HEK293T (cell line): ENCODE measurements around the gene RAB6B.

Experiments
- CTCF ChIA-PET: fragments of 350-600 bp; formaldehyde crosslinking; extraction: SDS; loops from one replicate; lab custom pipeline; 2021; ENCODE audit warnings: antibody characterized with exemption, inconsistent platforms; lab: Yijun Ruan, JAX
- POLR2A ChIA-PET: fragments of 350-600 bp; formaldehyde crosslinking; extraction: SDS; loops from one replicate; lab custom pipeline; 2020; ENCODE audit warnings: antibody characterized with exemption, inconsistent platforms; lab: Yijun Ruan, JAX
- DNase-seq: peaks from one replicate; pipeline ENCODE4 v3.0.0; 2012; ENCODE audit warnings: mixed read lengths; ENCODE audit errors: extremely low spot score
- ARNT ChIP-seq: fragments of 450-650 bp; IDR thresholded peaks from 2 replicates; pipeline ENCODE4 v1.6.1; 2017; ENCODE audit warnings: mild to moderate bottlenecking
- BHLHE40 ChIP-seq: fragments of 450-650 bp; IDR thresholded peaks from 2 replicates; pipeline ENCODE4 v1.6.1; 2016; ENCODE audit warnings: mild to moderate bottlenecking, moderate library complexity, borderline replicate concordance
- CTBP1 ChIP-seq: fragments of 450-650 bp; IDR thresholded peaks from 2 replicates; pipeline ENCODE4 v1.6.1; 2016; ENCODE audit warnings: borderline replicate concordance
- ELF4 ChIP-seq: fragments of 450-650 bp; IDR thresholded peaks from 2 replicates; pipeline ENCODE4 v1.6.1; 2017; ENCODE audit warnings: antibody characterized with exemption
- FOXA1 ChIP-seq: fragments of 450-650 bp; IDR thresholded peaks from 2 replicates; pipeline ENCODE4 v1.6.1; 2016; ENCODE audit warnings: mild to moderate bottlenecking
- FOXK2 ChIP-seq: fragments of 450-650 bp; IDR thresholded peaks from 2 replicates; pipeline ENCODE4 v1.6.1; 2016; ENCODE audit warnings: mild to moderate bottlenecking
- FOXM1 ChIP-seq: fragments of 450-650 bp; IDR thresholded peaks from 2 replicates; pipeline ENCODE4 v1.6.1; 2017; ENCODE audit warnings: mild to moderate bottlenecking, borderline replicate concordance
- HDGF ChIP-seq: fragments of 450-650 bp; IDR thresholded peaks from 2 replicates; pipeline ENCODE4 v1.6.1; 2017; ENCODE audit warnings: antibody characterized with exemption, borderline replicate concordance
- L3MBTL2 ChIP-seq: fragments of 450-650 bp; conservative IDR thresholded peaks from 2 replicates; pipeline ENCODE4 v1.6.1; 2016; ENCODE audit warnings: mild to moderate bottlenecking
- LEF1 ChIP-seq: fragments of 450-650 bp; IDR thresholded peaks from 2 replicates; pipeline ENCODE4 v1.6.1; 2017; ENCODE audit warnings: mild to moderate bottlenecking, borderline replicate concordance
- NFRKB ChIP-seq: fragments of 450-650 bp; IDR thresholded peaks from 2 replicates; pipeline ENCODE4 v1.6.1; 2016; ENCODE audit warnings: mild to moderate bottlenecking, moderate library complexity
- SP1 ChIP-seq: fragments of 450-650 bp; IDR thresholded peaks from 2 replicates; pipeline ENCODE4 v1.6.1; 2017
- SUZ12 ChIP-seq: fragments of 450-650 bp; IDR thresholded peaks from 2 replicates; pipeline ENCODE4 v1.6.1; 2016; ENCODE audit warnings: mild to moderate bottlenecking
- TARDBP ChIP-seq: fragments of 450-650 bp; IDR thresholded peaks from 2 replicates; pipeline ENCODE4 v1.6.1; 2016
- ZNF384 ChIP-seq: fragments of 450-650 bp; IDR thresholded peaks from 2 replicates; pipeline ENCODE4 v1.6.1; 2016
- TF ChIP-seq, protein P1 (sequence below): fragments of 450-650 bp; IDR thresholded peaks from 2 replicates; pipeline ENCODE4 v1.6.1; 2016

RAB6B gene

DNA sequence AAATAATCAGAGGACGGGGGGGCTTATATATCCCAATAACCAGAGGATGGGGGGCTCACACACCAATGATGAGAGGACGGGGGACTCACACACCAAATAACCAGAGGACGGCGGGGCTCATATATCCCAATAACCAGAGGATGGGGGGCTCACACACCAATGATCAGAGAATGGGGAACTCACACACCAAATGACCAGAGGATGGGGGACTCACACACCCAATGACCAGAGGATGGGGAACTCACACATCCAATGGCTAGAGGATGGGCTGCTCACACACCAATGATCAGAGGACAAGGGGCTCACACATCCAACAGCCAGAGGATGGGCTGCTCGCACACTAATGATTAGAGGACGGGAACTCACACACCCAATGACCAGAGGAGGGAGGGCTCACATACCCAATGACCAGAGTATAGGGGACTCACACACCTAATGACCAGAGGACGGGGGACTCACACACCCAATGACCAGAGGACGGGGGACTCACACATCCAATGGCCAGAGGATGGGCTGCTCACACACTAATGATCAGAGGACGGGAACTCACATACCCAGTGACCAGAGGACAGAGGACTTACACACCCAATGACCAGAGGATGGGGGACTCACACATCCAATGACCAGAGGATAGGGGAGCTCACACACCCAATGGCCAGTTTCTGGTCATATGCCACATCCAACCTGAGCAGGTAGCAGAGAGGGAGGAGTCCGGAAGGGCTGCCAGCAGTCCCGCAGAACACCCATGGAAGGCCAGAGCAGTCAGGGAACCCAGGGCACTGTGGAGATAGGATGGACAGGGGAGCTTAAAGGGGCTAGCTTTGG lies 10.6 kb downstream of the RAB6B start:
- ChIA-PET POLR2A (no interaction called here), CTCF (no interaction called here)
- no peak for TF ChIP-seq CTBP1
- TF ChIP-seq L3MBTL2 = no peak
- TF ChIP-seq TARDBP = no peak
- TF ChIP-seq FOXA1 = no peak
- no peak for TF ChIP-seq SUZ12
- no peak for TF ChIP-seq BHLHE40
- no peak for TF ChIP-seq FOXK2
- TF ChIP-seq LEF1 = no peak
- TF ChIP-seq ARNT = no peak

DNA sequence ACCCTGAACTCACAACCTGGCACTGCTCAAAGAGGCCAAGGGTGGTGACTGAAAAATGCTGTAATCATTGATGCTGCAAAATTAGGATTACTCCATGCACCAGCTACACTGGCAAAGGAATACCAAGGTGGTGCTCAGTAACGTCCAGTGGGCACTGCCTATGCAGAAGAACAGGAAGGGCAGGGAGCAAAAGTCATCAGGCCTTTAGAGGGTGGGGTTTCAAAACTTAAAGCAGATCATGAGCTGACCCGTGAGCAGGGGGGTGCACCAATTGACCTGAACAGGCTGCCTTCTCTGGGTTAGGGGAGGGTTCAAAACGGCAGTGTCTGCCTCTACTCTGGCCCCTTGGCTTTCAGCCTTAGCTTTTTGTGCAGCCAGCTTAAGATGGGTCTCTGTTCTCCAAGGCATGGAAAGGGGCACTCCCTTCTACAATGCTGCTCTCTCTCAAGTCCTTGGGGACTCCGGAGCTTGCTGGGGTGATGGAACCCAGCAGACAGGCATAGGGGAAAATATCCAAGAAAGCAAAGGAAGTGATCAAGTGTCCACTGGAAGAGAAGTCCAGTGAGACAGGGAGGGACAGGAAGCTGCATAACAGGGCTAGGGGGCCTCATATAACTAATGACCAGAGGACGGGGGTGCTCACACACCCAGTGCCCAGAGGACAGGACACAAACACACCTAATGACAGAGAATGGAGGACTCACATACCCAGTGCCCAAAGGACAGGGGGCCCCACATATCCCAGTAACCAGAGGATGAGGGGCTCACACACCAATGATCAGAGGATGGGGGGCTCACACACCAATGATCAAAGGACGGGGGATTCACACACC lies 11.4 kb downstream of the RAB6B start:
- ChIA-PET POLR2A (no interaction called here), CTCF (no interaction called here)

More for the DNA sequence above, 10.6 kb downstream of the RAB6B start:
- no peak for DNase-seq

DNA sequence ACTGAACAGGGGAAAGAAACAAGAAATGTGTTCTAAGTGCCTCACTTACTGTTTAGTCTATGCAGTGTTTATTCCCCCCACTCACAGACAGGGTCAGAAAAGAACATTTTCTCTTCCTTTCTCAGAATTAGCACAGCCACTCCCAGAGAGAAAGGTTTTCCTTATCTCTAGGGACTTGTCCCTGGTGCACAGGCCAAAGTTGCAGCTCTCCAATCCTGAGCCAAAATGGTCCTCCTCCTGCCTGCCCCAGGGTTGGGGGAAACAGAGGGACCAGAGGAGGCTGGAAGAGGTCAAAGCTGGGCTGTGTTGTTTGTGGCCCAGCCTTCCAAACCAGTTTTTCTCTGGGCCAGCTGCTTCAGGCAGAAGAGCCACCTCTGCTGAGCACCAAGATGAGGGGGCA lies 12.0 kb downstream of the RAB6B start:
- TF ChIP-seq NFRKB = no peak
- TF ChIP-seq CTBP1 = no peak
- TF ChIP-seq, protein P1, sequence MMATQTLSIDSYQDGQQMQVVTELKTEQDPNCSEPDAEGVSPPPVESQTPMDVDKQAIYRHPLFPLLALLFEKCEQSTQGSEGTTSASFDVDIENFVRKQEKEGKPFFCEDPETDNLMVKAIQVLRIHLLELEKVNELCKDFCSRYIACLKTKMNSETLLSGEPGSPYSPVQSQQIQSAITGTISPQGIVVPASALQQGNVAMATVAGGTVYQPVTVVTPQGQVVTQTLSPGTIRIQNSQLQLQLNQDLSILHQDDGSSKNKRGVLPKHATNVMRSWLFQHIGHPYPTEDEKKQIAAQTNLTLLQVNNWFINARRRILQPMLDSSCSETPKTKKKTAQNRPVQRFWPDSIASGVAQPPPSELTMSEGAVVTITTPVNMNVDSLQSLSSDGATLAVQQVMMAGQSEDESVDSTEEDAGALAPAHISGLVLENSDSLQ = no peak
- no peak for TF ChIP-seq ELF4
- no peak for TF ChIP-seq LEF1
- no peak for TF ChIP-seq FOXA1
- no peak for TF ChIP-seq ZNF384
- TF ChIP-seq L3MBTL2 = no peak
- TF ChIP-seq ARNT = no peak
- TF ChIP-seq SP1 = no peak
- no peak for TF ChIP-seq TARDBP
- TF ChIP-seq BHLHE40 = no peak
- TF ChIP-seq FOXK2 = no peak
- TF ChIP-seq SUZ12 = no peak
- no peak for TF ChIP-seq FOXM1
- no peak for TF ChIP-seq HDGF
- ChIA-PET POLR2A (no interaction called here), CTCF (no interaction called here)
- DNase-seq = no peak

More for the DNA sequence above, 11.4 kb downstream of the RAB6B start:
- TF ChIP-seq SP1 (no peak), CTBP1 (no peak), SUZ12 (no peak), ZNF384 (no peak), FOXA1 (no peak), BHLHE40 (no peak), L3MBTL2 (no peak), LEF1 (no peak), FOXM1 (no peak), FOXK2 (no peak), ELF4 (no peak), HDGF (no peak), NFRKB (no peak), ARNT (no peak), TARDBP (no peak)
- TF ChIP-seq, protein P1 = no peak
- no peak for DNase-seq

DNA sequence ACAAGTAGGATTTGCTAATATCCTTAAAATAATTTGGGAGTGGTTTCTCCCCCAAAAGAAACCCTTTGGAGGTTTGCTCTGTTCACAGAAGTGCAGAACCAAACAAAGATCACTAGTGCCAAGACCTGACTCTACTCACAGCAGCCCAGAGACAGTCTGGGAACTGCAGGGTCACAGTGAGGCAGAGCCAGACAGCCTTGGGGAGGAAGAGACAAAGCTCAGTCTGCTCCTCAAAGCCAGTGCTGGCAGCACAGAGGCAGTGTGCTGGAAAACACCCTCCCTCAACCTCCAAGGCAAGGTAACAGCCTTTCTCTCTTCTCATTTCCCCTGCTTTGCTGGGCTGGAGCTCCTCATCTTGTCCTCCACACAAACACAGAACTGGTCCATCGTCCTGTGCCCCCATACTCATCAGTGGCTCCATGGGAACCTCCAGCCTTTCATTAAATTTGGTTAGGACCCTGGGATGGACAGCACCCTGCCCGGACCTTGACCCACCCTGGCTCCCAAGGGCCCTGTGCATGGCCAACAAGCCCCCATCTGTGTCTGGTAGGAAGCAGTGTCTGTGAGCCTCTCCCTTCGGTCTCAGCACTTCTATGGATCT lies 12.6 kb downstream of the RAB6B start:
- ChIA-PET POLR2A (no interaction called here), CTCF (no interaction called here)
- no peak for DNase-seq
- TF ChIP-seq SUZ12 = no peak
- no peak for TF ChIP-seq TARDBP
- TF ChIP-seq HDGF = no peak
- TF ChIP-seq LEF1 = no peak
- TF ChIP-seq FOXM1 = no peak
- no peak for TF ChIP-seq NFRKB
- TF ChIP-seq ARNT = no peak
- no peak for TF ChIP-seq CTBP1
- no peak for TF ChIP-seq L3MBTL2
- TF ChIP-seq ZNF384 = no peak
- no peak for TF ChIP-seq SP1
- no peak for TF ChIP-seq FOXA1
- TF ChIP-seq, protein P1 = no peak
